K562 (cell line): Measurements from ENCODE around the gene PDE4D. TPM values are rescaled to one million over a fixed set of nuclear protein-coding genes. Genes with fewer than 3 reads are reported as not detected.

Source experiments
- ATAC-seq: fragments of 200-7000 bp; cut with Tn5 transposase; 3 replicates; pipeline ENCODE4 v1.9.1; 2020; ENCODE audit warnings: moderate library complexity
- BruUV-seq: library from RNA; stranded (reverse); fragments of 400-500 nt; replicated peaks from 2 replicates; lab custom pipeline; 2021; lab: Mats Ljungman, UMichigan
- CTCF ChIA-PET: fragments of 300-600 bp; formaldehyde crosslinking; extraction: SDS; loops from one replicate; lab custom pipeline; 2021; ENCODE audit warnings: low intra/inter-chr PET ratio; lab: Yijun Ruan, JAX
- POLR2A ChIA-PET: fragments of 300-600, 350-650 bp; sonication (Branson Sonifier 250); formaldehyde crosslinking; extraction: SDS; loops from one replicate; lab custom pipeline; 2021; ENCODE audit warnings: antibody characterized with exemption, inconsistent platforms; lab: Yijun Ruan, JAX
- DNase-seq, 4 experiments: peaks; one replicate each; pipeline versions ENCODE4 v3.0.0 to v3.0.0-alpha.2; 2011 to 2018; ENCODE audit warnings: low spot score in 3 of 4, mixed read lengths in 3 of 4; ENCODE audit errors: extremely low read depth in 1 of 4
- FAIRE-seq: peaks from 2 replicates; lab custom pipeline; 2011; peaks lifted over from hg19 to GRCh38; lab: Jason Lieb, UNC
- H2AFZ ChIP-seq: 2 replicates; pipeline ENCODE4 v1.6.0; 2011; ENCODE audit warnings: low read depth, low read length, control low read depth, inconsistent platforms
- H3K27ac ChIP-seq: fragments of 200-600 bp; 3 replicates; pipeline ENCODE4 v1.8.0; 2011; ENCODE audit warnings: low read depth, mild to moderate bottlenecking, control low read depth, inconsistent platforms, low read length, moderate library complexity, mixed read lengths; ENCODE audit errors: extremely low read depth
- H3K27me3 ChIP-seq, 2 experiments: fragments of 300-600 bp in 1 of 2; 2 replicates in 1 of 2; 3 replicates in 1 of 2; pipeline versions ENCODE4 v1.6.0 to v1.8.0; 2011; ENCODE audit warnings: inconsistent platforms in 2 of 2, low read length in 2 of 2, mild to moderate bottlenecking in 1 of 2, mixed read lengths in 1 of 2, moderate library complexity in 1 of 2; ENCODE audit not compliant: control insufficient read depth in 2 of 2, insufficient read depth in 2 of 2
- H3K36me3 ChIP-seq: fragments of 300-600 bp; 3 replicates; pipeline ENCODE4 v1.8.0; 2011; ENCODE audit warnings: mild to moderate bottlenecking, low read length, inconsistent platforms; ENCODE audit not compliant: control insufficient read depth, insufficient read depth
- H3K4me1 ChIP-seq, 2 experiments: fragments of 200-600 bp in 1 of 2; replicated peaks in 1 of 2; 2 replicates in 1 of 2; 3 replicates in 1 of 2; pipeline versions ENCODE4 v1.5.1 to v1.8.0; 2011; ENCODE audit warnings: inconsistent platforms in 2 of 2, low read length in 2 of 2, mild to moderate bottlenecking in 1 of 2, mixed read lengths in 1 of 2, moderate library complexity in 1 of 2; ENCODE audit not compliant: control insufficient read depth in 2 of 2, insufficient read depth in 2 of 2
- H3K4me2 ChIP-seq: 2 replicates; pipeline ENCODE4 v1.6.1; 2011; ENCODE audit warnings: low read length, control low read depth, inconsistent platforms, mixed read lengths; ENCODE audit not compliant: insufficient read depth
- H3K4me3 ChIP-seq: fragments of 200-600 bp; sonication (generic), shearing (Covaris generic); 2 replicates; pipeline ENCODE4 v1.5.1; 2016; ENCODE audit warnings: control low read depth, inconsistent platforms
- H3K79me2 ChIP-seq: fragments of 200-600 bp; 3 replicates; pipeline ENCODE4 v1.8.0; 2011; ENCODE audit warnings: low read length, inconsistent platforms; ENCODE audit not compliant: control insufficient read depth, insufficient read depth
- H3K9ac ChIP-seq, 2 experiments: 2 replicates each; pipeline versions ENCODE4 v1.6.0 to v1.6.1; 2011; ENCODE audit warnings: low read depth in 2 of 2, low read length in 2 of 2, control low read depth in 1 of 2, inconsistent platforms in 1 of 2, mild to moderate bottlenecking in 1 of 2, mixed read lengths in 1 of 2; ENCODE audit not compliant: insufficient read depth in 1 of 2
- H3K9me1 ChIP-seq: one replicate; pipeline ENCODE4 v1.6.0; 2011; ENCODE audit warnings: inconsistent platforms, mild to moderate bottlenecking, low read length, moderate library complexity; ENCODE audit not compliant: control insufficient read depth, insufficient read depth
- H3K9me3 ChIP-seq: replicated peaks from 2 replicates; pipeline ENCODE4 v1.5.1; 2011; ENCODE audit warnings: low read depth, low read length, inconsistent platforms; ENCODE audit not compliant: control insufficient read depth, insufficient read depth
- H4K20me1 ChIP-seq: replicated peaks from 2 replicates; pipeline ENCODE4 v1.6.1; 2011; ENCODE audit warnings: low read length, inconsistent platforms, mixed read lengths; ENCODE audit not compliant: control insufficient read depth, insufficient read depth
- BRD9 ChIP-seq: fragments of 450-650 bp; IDR thresholded peaks from 2 replicates; pipeline ENCODE4 v1.6.1; 2018; ENCODE audit warnings: low read depth; ENCODE audit not compliant: partially characterized antibody
- FOXM1 ChIP-seq, 2 experiments: fragments of 450-650 bp in 1 of 2; sonication (generic) in 1 of 2; formaldehyde crosslinking in 1 of 2; IDR thresholded peaks; 2 replicates each; pipeline versions ENCODE4 v1.6.1 to v1.9.0; 2017 to 2022; ENCODE audit warnings: low read depth in 2 of 2, mild to moderate bottlenecking in 2 of 2, missing genetic modification reagents in 1 of 2, moderate library complexity in 1 of 2
- GTF2A2 ChIP-seq: IDR thresholded peaks from 2 replicates; pipeline ENCODE4 v1.6.1; 2016; ENCODE audit warnings: mild to moderate bottlenecking, missing genetic modification characterization, missing compliant biosample characterization
- KLF16 ChIP-seq: IDR thresholded peaks from 2 replicates; pipeline ENCODE4 v1.6.1; 2016; ENCODE audit warnings: antibody characterized with exemption
- MLLT1 ChIP-seq, 2 experiments: fragments of 450-650 bp; IDR thresholded peaks; 2 replicates each; pipeline ENCODE4 v1.6.1; 2016
- RBFOX2 ChIP-seq: fragments of 200-400 bp; formaldehyde crosslinking; IDR thresholded peaks from 2 replicates; pipeline ENCODE4 v1.6.1; 2017; ENCODE audit warnings: low read depth, mild to moderate bottlenecking, low read length, moderate library complexity
- SMARCC2 ChIP-seq: fragments of 450-650 bp; IDR thresholded peaks from 2 replicates; pipeline ENCODE4 v1.6.1; 2017; ENCODE audit warnings: antibody characterized with exemption, moderate library complexity, mild to moderate bottlenecking, low read depth
- SREBF2 ChIP-seq: sonication (generic); formaldehyde crosslinking; IDR thresholded peaks from 2 replicates; pipeline ENCODE4 v1.4.0; 2020; ENCODE audit warnings: mild to moderate bottlenecking, missing genetic modification reagents
- TEAD4 ChIP-seq, 2 experiments: sonication (generic) in 1 of 2; formaldehyde crosslinking in 1 of 2; IDR thresholded peaks; 2 replicates each; pipeline versions ENCODE4 v1.6.1 to v1.8.0; 2012 to 2022; ENCODE audit warnings: borderline replicate concordance in 1 of 2, inconsistent platforms in 1 of 2, low read length in 1 of 2, mild to moderate bottlenecking in 1 of 2, missing genetic modification reagents in 1 of 2
- UBTF ChIP-seq, 2 experiments: IDR thresholded peaks; 2 replicates each; pipeline ENCODE4 v1.6.1; 2012; ENCODE audit warnings: improper control_type of control experiment in 2 of 2, low read depth in 2 of 2, low read length in 2 of 2, borderline replicate concordance in 1 of 2
- ZBED1 ChIP-seq: IDR thresholded peaks from 2 replicates; pipeline ENCODE4 v1.6.1; 2014
- ZBTB7A ChIP-seq: IDR thresholded peaks from 2 replicates; pipeline ENCODE4 v1.6.1; 2011; ENCODE audit warnings: low read depth, mild to moderate bottlenecking, low read length, moderate library complexity, borderline replicate concordance; ENCODE audit not compliant: control insufficient read depth
- ZBTB9 ChIP-seq: fragments of 450-650 bp; formaldehyde crosslinking; IDR thresholded peaks from 2 replicates; pipeline ENCODE4 v1.4.0; 2020; ENCODE audit warnings: mild to moderate bottlenecking, moderate library complexity
- ZNF175 ChIP-seq: fragments of 200-800 bp; sonication (Bioruptor generic); IDR thresholded peaks from 2 replicates; pipeline ENCODE4 v1.6.1; 2016; ENCODE audit warnings: low read depth, mild to moderate bottlenecking, missing genetic modification characterization, missing compliant biosample characterization
- ZNF239 ChIP-seq: fragments of 250-450 bp; sonication (Bioruptor Pico); IDR thresholded peaks from 2 replicates; pipeline ENCODE4 v1.4.0; 2020; ENCODE audit warnings: mild to moderate bottlenecking
- ZNF253 ChIP-seq: fragments of 250-450 bp; sonication (Bioruptor Pico); conservative IDR thresholded peaks from 2 replicates; pipeline ENCODE4 v1.6.1; 2021; ENCODE audit warnings: mild to moderate bottlenecking
- WGBS: fragments of 100-300 bp; shearing (Covaris generic); methylation state at CpG from one replicate; pipeline ENCODE4 v1.1.6; 2016; ENCODE audit warnings: low coverage, mixed read lengths; ENCODE audit not compliant: insufficient coverage; ENCODE audit errors: missing lambda C conversion rate; 5-methylcytosine and 5-hydroxymethylcytosine counted together
- in situ Hi-C: fragments of 300-500 bp; cut with MboI; formaldehyde crosslinking; loops from 4 replicates; pipeline ENCODE4 v1.15.0; 2018; ENCODE audit warnings: inconsistent platforms, mixed read lengths
- intact Hi-C: fragments of 100-400 bp; cut with micrococcal nuclease; formaldehyde crosslinking; loops from 2 replicates; pipeline ENCODE4 v1.14.2; 2022
- polyA plus RNA-seq, 8 experiments: library from polyadenylated mRNA; depleted of rRNA in 4 of 8; stranded (reverse) in 5 of 8; unstranded in 3 of 8; fragments of >200 nt; fragmentation: Nextera tagmentation in 2 of 8; fragmentation: Illumina TruSeq in 1 of 8; extraction: Ambion mirVana in 2 of 8; extraction: Trizol in 1 of 8; gene quantifications; 2 replicates each; pipeline versions ENCODE4 v1.2.1 to v1.2.3, GENCODE V29; 2011 to 2014; ENCODE audit warnings: inconsistent platforms in 1 of 8, missing spikeins in 1 of 8
- total RNA-seq, 7 experiments: library from RNA; depleted of rRNA in 6 of 7; stranded (reverse); fragments of >200 nt in 6 of 7; fragmentation: Illumina TruSeq in 2 of 7; extraction: Trizol in 2 of 7; gene quantifications; 2 replicates each; pipeline versions ENCODE4 v1.2.1 to v1.2.3, GENCODE V29; 2011 to 2021; ENCODE audit warnings: low replicate concordance in 1 of 7

Gene PDE4D
- total and polyA plus RNA-seq, 9 of the 15 experiments (the other 6 are each of a cell fraction or from before 2014, with no cell fraction given), result 0.04 to 0.46 (median 0.13) TPM

- no peak for DNase-seq
- Histone ChIP-seq H4K20me1 (no peaks in the 10 kb centered on the region), H3K27me3 (no peaks in the 10 kb centered on the region), H3K9me3 (no peaks in the 10 kb centered on the region), H3K4me2 (no peak overlapping the region), H3K27ac (no peak overlapping the region), H3K9me1 (no peaks in the 10 kb centered on the region), H3K4me1 (no peaks in the 10 kb centered on the region), H3K4me3 (no peak overlapping the region), H3K79me2 (no peaks in the 10 kb centered on the region), H3K36me3 (no peaks in the 10 kb centered on the region), H2AFZ (no peak overlapping the region), H3K9ac (no peak overlapping the region)
- intact Hi-C loops (no loop called here), in situ Hi-C loops (no loop called here)
- POLR2A ChIA-PET, result no interaction called here
- no peak for FAIRE-seq
- no peak for ATAC-seq
- CTCF ChIA-PET, result no interaction called here
- BruUV-seq, result no TSS peak
- WGBS, result 2% methylated on average over 3 of the region's 3 CpGs
- no peak for TF ChIP-seq RBFOX2
- no peak for TF ChIP-seq MLLT1 (IDR thresholded peaks at IDR 0.05)
- TF ChIP-seq FOXM1 (IDR thresholded peaks at IDR 0.05; ENCODE audit: low read depth), result no peak
- TF ChIP-seq FOXM1 (CRISPR knock-in tag; IDR thresholded peaks at IDR 0.05; ENCODE audit: low read depth), result no peak
- no peak for TF ChIP-seq ZBTB7A
- TF ChIP-seq TEAD4 (IDR thresholded peaks at IDR 0.05; ENCODE audit: low read length), result no peak
- TF ChIP-seq TEAD4 (CRISPR knock-in tag; IDR thresholded peaks at IDR 0.05; ENCODE audit: borderline replicate concordance), result no peak
- no peak for TF ChIP-seq ZBTB9 (CRISPR knock-in tag)
- TF ChIP-seq KLF16, result no peak
- no peak for TF ChIP-seq GTF2A2 (tag)
- no peak for TF ChIP-seq UBTF (IDR thresholded peaks at IDR 0.05; ENCODE audit: borderline replicate concordance in 1 of 2, low read depth in 2 of 2, low read length in 2 of 2)
- TF ChIP-seq SREBF2, result no peak
- no peak for TF ChIP-seq ZNF253 (CRISPR knock-in tag)
- TF ChIP-seq ZNF239 (CRISPR knock-in tag), result no peak
- no peak for TF ChIP-seq BRD9
- no peak for TF ChIP-seq SMARCC2
- no peak for TF ChIP-seq ZBED1
- TF ChIP-seq ZNF175 (CRISPR knock-in tag), result no peak
Observed at GRCh38 chr5:59547731-59548130, 345.8 kb downstream of the PDE4D start.
